H1 (cell line): ENCODE data around the gene SFRP2.

Experiments
- CBX8 ChIP-seq: fragments of 300-800, 300-1000 bp; sonication (generic); IDR thresholded peaks from 2 replicates; pipeline ENCODE4 v1.7.1; 2016; ENCODE audit warnings: low read depth, low read length, borderline replicate concordance
- EZH2 ChIP-seq: fragments of 200-600 bp; sonication (generic); IDR thresholded peaks from 2 replicates; pipeline ENCODE4 v1.7.1; 2012; ENCODE audit warnings: low read depth, mild to moderate bottlenecking, moderate library complexity, low read length, inconsistent platforms; ENCODE audit not compliant: severe bottlenecking
- POLR2A ChIP-seq, 2 experiments: IDR thresholded peaks; 1 replicate in 1 of 2; 2 replicates in 1 of 2; pipeline ENCODE4 v1.6.1; 2011; ENCODE audit warnings: low read depth in 2 of 2, low read length in 2 of 2, mild to moderate bottlenecking in 2 of 2; ENCODE audit errors: control extremely low read depth in 1 of 2
- TF ChIP-seq, protein P1 (sequence below), 3 experiments: IDR thresholded peaks; 1 replicate in 2 of 3; 2 replicates in 1 of 3; pipeline versions ENCODE4 v1.5.1 to v1.6.1; 2011; ENCODE audit warnings: low read length in 3 of 3, mild to moderate bottlenecking in 3 of 3, inconsistent platforms in 2 of 3, low read depth in 1 of 3, moderate library complexity in 1 of 3; ENCODE audit not compliant: insufficient read depth in 1 of 3; ENCODE audit errors: control extremely low read depth in 1 of 3

GRCh38 chr4:153741541-153741940, 47.3 kb downstream of the SFRP2 start:
- TF ChIP-seq CBX8 (no peak), EZH2 (no peak), POLR2A (IDR thresholded peaks at IDR 0.05; ENCODE audit: control extremely low read depth in 1 of 2, low read depth in 2 of 2, low read length in 2 of 2) (no peak)
- TF ChIP-seq, protein P1, sequence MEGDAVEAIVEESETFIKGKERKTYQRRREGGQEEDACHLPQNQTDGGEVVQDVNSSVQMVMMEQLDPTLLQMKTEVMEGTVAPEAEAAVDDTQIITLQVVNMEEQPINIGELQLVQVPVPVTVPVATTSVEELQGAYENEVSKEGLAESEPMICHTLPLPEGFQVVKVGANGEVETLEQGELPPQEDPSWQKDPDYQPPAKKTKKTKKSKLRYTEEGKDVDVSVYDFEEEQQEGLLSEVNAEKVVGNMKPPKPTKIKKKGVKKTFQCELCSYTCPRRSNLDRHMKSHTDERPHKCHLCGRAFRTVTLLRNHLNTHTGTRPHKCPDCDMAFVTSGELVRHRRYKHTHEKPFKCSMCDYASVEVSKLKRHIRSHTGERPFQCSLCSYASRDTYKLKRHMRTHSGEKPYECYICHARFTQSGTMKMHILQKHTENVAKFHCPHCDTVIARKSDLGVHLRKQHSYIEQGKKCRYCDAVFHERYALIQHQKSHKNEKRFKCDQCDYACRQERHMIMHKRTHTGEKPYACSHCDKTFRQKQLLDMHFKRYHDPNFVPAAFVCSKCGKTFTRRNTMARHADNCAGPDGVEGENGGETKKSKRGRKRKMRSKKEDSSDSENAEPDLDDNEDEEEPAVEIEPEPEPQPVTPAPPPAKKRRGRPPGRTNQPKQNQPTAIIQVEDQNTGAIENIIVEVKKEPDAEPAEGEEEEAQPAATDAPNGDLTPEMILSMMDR (IDR thresholded peaks at IDR 0.05; ENCODE audit: control extremely low read depth in 1 of 3, insufficient read depth in 1 of 3, low read depth in 1 of 3, low read length in 3 of 3), result no peak
